Progenitor cell of endocrine pancreas (in vitro differentiated cells): ENCODE measurements around the gene GMDS. TPM values are rescaled to one million over a fixed set of nuclear protein-coding genes. Genes with fewer than 3 reads are reported as not detected.

Experiments
- DNase-seq: peaks from one replicate; pipeline ENCODE4 v3.0.0; 2021; ENCODE audit warnings: low spot score; ENCODE audit not compliant: unreplicated experiment
- H3K27ac Mint-ChIP-seq: 2 replicates; pipeline ENCODE4 v1.8.0; 2021; ENCODE audit warnings: mild to moderate bottlenecking, moderate library complexity, mixed read lengths
- H3K27me3 Mint-ChIP-seq: 2 replicates; pipeline ENCODE4 v1.8.0; 2021; ENCODE audit warnings: mixed read lengths
- H3K36me3 Mint-ChIP-seq: 2 replicates; pipeline ENCODE4 v1.8.0; 2022; ENCODE audit warnings: mixed read lengths; ENCODE audit not compliant: insufficient read depth
- H3K4me1 Mint-ChIP-seq: 2 replicates; pipeline ENCODE4 v1.8.0; 2021; ENCODE audit warnings: low read depth, mixed read lengths
- H3K4me3 Mint-ChIP-seq: 2 replicates; pipeline ENCODE4 v1.8.0; 2021; ENCODE audit warnings: low read depth, mild to moderate bottlenecking, moderate library complexity, mixed read lengths
- H3K9me3 Mint-ChIP-seq: 2 replicates; pipeline ENCODE4 v1.8.0; 2021; ENCODE audit warnings: low read depth, mixed read lengths
- CTCF ChIP-seq: fragments of 200-600 bp; sonication (generic); IDR thresholded peaks from one replicate; pipeline ENCODE4 v1.5.0; 2021; ENCODE audit warnings: antibody characterized with exemption, mild to moderate bottlenecking; ENCODE audit not compliant: unreplicated experiment
- total RNA-seq: library from RNA; stranded (reverse); gene quantifications from 2 replicates; pipeline ENCODE4 v1.2.1, GENCODE V29; 2021

The GMDS gene
- total RNA-seq, 1 donor from 2014 or later = 17.2 TPM

- no peaks in the 10 kb centered on the region for H3K36me3 Mint-ChIP-seq
- no peak for TF ChIP-seq CTCF
- H3K4me1 Mint-ChIP-seq = peaks cover 10% of the 10 kb centered on the region
- no peak overlapping the region for H3K4me3 Mint-ChIP-seq
- H3K27me3 Mint-ChIP-seq = peaks cover 12% of the 10 kb centered on the region
- H3K27ac Mint-ChIP-seq = no peak overlapping the region
- no peak for DNase-seq
- H3K9me3 Mint-ChIP-seq = no peaks in the 10 kb centered on the region
Observed at GRCh38 chr6:1842334-1842733, 403.1 kb downstream of the GMDS start.

GRCh38 chr6:1841136-1841535 is 404.3 kb downstream of the GMDS start:
- no peak for TF ChIP-seq CTCF
- peaks cover 10% of the 10 kb centered on the region for H3K4me1 Mint-ChIP-seq
- H3K4me3 Mint-ChIP-seq = no peak overlapping the region
- peaks cover 22% of the 10 kb centered on the region for H3K27me3 Mint-ChIP-seq
- DNase-seq = no peak
- no peaks in the 10 kb centered on the region for H3K36me3 Mint-ChIP-seq
- no peak overlapping the region for H3K27ac Mint-ChIP-seq
- no peaks in the 10 kb centered on the region for H3K9me3 Mint-ChIP-seq

GRCh38 chr6:1840491-1841121 is 404.8 kb downstream of the GMDS start:
- TF ChIP-seq CTCF = no peak
- H3K36me3 Mint-ChIP-seq = no peaks in the 10 kb centered on the region
- H3K27ac Mint-ChIP-seq = no peak overlapping the region
- no peaks in the 10 kb centered on the region for H3K9me3 Mint-ChIP-seq
- H3K4me3 Mint-ChIP-seq = no peak overlapping the region
- H3K27me3 Mint-ChIP-seq = peaks cover 23% of the 10 kb centered on the region
- DNase-seq = no peak
- H3K4me1 Mint-ChIP-seq = peaks cover 10% of the 10 kb centered on the region

DNA sequence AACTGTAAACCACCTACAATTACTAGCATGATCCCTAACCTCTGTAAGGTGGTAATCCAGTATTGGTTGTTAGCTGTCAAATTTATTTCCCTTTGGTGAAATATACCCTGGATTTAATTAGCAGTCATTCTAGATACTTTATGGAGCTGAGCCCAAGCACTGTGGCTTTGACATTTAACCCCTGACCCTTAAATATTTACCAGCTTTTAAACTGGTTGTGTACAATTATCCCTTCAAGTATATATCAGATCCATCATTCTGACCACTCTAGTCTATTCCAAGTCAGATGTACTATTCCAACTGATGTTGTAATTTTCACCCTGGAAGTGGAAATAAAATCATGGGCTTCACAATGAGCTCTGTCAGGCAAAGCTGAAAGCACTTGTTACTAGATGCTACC is 406.0 kb downstream of the GMDS start:
- Mint-ChIP-seq H3K27ac (peak overlapping the region; percentile 39), H3K36me3 (no peaks in the 10 kb centered on the region), H3K27me3 (peaks cover 26% of the 10 kb centered on the region), H3K4me1 (peaks cover 10% of the 10 kb centered on the region), H3K9me3 (no peaks in the 10 kb centered on the region), H3K4me3 (no peak overlapping the region)
- DNase-seq = no peak
- TF ChIP-seq CTCF = no peak

DNA sequence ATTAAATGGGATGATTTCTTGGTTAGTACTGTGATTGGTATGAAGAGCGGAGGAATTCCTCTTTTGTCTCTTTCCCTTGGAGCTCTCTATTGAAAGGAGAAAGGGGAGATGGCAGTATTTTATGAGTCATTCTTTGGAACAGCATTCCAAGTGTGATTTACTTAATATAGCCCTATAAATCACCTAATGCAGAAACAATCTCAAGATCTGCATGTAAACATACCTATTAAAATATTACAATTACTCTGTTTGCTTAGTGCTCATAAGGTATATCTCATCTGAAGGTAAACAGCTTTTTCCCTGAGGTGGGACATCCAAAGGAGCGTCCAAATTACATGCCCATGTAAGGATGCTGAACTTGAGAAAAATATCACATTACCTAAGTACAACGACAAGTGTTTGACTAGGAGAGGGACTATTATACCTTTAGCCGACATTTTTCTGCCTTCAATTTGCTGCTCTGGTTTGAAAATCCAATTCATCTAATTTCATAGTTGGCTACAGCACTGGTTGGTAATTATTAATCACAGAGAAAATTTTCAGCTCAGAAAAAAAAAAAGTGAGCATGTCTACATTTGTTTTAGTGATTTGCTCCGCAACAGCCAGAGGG is 406.7 kb downstream of the GMDS start:
- no peak for DNase-seq
- Mint-ChIP-seq H3K9me3 (no peaks in the 10 kb centered on the region), H3K4me1 (peaks cover 10% of the 10 kb centered on the region), H3K27ac (no peak overlapping the region), H3K27me3 (peaks cover 26% of the 10 kb centered on the region), H3K4me3 (no peak overlapping the region), H3K36me3 (no peaks in the 10 kb centered on the region)
- no peak for TF ChIP-seq CTCF
